Stimulated activated CD8-positive, alpha-beta memory T cell treated with anti-CD3 and anti-CD28 coated beads, Interleukin-2, amount 100 ng/mL, for 1 hour (primary cell): ENCODE measurements around the gene CCDC85C.

Experiments
- DNase-seq, 2 donors: peaks; one replicate each; pipeline ENCODE4 v3.0.0-alpha.2; 2020; ENCODE audit warnings: low read depth in 2 of 2

Gene CCDC85C

GRCh38 chr14:99556134-99556791 lies 47.7 kb downstream of the CCDC85C start:
- DNase-seq, result no peak

DNA sequence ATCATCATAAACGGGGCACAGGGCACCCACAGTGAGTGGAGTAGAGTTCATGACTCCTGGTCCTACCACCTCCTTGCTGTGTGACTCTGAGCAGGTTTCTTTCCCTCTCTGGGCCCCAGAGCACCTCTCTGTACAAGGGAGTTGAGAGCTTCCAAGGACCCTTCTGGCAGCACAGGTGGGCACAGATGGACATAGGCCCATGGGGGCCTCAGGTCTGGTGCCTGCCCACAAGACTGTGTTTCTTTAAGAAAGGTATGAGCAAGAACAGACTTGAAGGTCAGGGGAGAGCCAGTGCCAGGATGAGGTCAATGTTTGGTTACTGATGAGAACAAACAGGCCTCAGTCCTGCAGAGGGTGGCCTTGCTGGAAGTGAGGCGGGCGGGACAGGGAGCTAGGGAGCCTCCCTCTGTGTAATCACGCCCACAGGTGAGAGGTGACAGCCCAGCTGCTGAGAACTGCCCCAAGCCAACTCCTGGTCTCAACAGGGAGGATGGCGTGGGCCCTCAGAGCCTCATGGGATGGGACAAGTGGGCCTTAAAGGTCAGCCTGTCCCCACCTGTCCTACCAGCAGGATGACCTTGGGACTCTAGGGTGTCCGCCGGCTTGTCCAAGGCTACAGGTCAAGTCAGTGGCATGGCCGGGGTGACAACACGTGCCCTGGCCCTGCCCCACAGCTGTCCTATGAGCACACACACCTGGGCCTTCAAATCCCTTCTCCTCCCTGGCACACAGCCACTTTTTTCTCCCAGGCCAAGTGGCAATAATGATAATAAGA lies 49.1 kb downstream of the CCDC85C start:
- no peak for DNase-seq

- DNase-seq, result no peak
Measured at GRCh38 chr14:99554184-99554583, 49.8 kb downstream of the CCDC85C start.

DNA sequence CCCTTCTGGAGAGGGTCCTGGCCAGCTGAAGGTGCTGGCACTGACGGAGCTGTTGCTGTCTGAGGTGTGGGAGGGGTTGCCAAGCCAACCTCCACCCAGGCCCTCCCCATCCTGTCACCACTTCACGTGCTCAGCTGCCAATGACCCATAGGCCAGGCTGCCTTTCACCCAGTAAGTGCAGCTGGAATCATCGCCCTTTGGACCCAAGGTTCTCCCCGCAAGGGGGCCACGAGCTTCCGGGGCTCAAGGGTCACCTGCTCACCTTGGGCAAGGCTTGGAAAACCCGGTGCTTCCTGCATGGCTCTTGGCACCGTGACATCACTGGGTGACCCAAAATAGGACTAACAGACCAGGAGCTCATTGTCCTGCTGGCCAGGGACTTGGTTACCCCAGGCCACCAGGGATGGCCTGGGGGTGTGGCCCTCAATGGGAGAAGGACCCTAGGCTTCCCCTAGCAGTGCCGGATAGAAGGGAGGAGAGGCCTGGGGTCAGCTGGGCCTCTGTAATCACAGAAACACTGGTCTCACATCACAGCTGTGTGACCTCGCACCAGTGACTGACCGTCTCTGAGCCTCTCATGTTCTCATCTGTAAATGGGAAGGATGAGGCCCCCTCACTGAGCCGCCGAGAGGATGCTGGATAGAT lies 51.3 kb downstream of the CCDC85C start:
- no peak for DNase-seq

- no peak for DNase-seq
Measured at GRCh38 chr14:99552021-99552553, 51.9 kb downstream of the CCDC85C start.

DNA sequence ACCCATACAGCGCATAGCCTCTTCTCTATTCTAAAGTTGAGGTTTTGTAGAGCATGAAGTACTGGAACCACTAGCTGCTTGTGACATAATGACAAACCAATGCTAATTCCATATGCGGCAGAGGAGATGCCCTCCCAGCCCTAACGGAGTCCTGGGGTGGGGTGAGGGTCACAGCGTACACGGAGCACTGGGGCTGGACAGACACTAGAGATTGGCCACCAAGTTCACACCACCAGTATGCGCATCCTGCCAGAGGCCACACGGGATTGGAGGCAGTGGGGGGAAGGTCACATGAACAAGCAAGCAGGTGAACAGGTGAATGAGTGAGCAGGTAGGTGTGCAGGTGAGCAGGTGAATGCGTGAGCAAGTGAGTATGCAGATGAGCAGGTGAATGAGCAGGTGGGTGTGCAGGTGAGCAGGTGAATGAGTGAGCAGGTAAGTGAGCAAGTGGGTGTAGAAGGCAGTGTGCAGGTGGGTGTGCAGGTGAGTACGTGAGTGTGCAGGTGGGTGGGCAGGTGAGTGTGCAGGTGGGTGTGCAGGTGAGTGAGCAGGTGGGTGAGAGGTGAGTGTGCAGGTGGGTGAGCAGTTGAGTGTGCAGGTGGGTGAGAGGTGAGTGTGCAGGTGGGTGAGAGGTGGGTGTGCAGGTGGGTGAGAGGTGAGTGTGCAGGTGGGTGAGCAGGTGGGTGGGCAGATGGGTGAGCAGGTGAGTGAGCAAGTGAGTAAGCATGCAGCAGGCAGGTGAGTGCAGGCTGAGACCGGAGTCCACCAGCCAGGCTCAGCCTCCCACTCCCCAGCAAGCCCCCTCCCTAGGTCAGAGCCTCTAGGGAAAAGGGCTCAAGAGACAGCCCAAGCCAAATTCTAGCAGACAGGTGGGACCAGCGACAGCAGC lies 52.7 kb downstream of the CCDC85C start:
- no peak for DNase-seq

DNA sequence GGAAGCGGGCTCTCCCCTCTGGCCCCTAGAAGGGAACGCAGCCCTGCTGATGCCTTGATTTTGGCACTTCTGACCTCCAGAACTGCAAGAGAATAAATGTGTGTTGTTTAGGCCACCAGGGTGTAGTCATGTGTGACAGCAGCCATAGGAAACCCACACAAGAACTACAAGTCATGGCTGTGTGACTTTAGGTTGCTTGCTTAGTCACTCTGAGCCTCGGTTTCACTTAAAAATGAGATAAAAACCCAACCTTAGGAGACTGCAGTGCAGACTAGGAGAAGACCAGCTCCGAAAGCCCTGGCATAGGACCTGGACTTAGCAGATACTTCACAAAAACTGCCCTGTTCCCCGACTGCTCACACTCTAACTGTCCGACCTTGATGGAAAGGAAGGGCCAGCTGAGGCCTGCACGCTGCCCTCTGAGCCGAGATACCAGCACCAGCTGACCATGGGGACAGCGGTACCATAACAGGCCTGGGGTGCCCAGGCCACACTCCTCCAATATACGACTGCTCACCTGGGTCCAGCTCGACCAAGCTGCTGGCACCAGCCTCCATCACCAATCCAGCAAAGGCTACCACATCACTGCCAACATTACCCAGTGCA lies 53.5 kb downstream of the CCDC85C start:
- no peak for DNase-seq

- no peak for DNase-seq
Measured at GRCh38 chr14:99549684-99550083, 54.3 kb downstream of the CCDC85C start.

GRCh38 chr14:99548871-99549515 lies 55.0 kb downstream of the CCDC85C start:
- DNase-seq, result no peak

DNA sequence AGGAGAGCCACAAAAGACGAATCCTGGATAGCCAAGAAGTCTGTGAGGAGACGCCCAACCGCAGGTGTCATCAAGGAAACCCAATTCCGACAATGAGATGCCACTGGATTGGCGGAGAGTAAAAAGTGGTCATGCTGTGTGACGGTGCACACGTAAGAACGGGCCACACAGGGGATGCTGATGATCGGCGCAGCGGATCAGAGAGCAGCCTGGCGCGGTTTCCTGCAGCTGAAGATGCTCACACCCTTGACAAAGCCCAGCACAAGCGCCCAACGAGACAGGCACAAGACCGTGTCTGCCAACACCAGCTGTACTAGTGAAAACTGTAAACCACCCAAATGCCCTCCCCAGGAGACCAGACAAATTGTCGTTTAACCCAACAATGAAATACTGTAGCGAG lies 55.8 kb downstream of the CCDC85C start:
- DNase-seq, result no peak

DNA sequence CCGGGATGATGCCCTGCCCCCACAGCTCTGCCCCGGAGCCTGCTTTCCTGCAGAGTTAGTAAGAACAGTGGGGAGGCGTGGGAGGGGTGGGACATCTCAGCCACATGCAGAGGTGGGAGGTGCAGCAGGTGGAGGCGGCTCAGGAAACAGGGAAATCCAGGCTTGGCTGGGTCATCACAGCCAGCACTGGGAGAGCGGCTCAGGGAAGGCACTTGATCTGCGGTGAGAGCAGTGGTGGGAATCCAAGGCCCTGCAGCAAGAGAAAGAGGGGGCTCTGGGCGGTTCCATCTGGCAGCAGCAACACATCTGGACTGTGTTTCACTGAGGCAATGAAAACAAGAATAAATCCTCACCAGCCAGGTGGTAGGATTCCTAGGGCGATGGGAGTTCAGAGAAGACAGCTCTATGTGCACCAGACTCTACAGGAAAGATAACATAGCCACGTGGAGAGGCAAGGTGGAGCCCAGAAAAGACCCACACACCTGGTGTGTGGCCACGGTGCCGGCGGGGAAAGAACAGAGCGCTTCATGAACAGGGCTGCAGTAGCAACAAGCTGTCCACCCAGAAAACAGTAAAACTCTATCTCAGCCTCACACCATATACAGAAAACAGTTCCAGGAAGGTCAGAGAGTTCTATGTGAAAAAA lies 57.6 kb downstream of the CCDC85C start:
- no peak for DNase-seq

DNA sequence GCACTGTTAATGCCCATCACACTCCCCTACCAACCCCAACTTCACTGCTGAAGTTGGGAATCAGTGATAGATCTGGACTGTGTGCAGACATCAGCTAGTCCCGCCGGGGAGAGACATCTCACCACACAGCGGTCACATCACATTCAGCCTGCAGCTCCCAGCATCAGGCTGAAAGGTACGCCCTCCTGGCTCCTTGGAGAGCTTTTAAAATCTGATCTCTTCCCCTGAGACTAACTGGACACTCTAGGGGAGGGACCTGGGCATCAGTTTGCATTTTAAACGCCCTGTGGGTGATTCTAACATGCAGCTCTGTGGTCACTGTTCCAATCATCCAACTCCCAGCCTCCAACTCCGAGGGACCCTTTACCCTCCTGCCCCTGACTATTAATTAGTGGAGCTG lies 58.4 kb downstream of the CCDC85C start:
- no peak for DNase-seq

GRCh38 chr14:99544991-99545390 lies 59.0 kb downstream of the CCDC85C start:
- no peak for DNase-seq

DNA sequence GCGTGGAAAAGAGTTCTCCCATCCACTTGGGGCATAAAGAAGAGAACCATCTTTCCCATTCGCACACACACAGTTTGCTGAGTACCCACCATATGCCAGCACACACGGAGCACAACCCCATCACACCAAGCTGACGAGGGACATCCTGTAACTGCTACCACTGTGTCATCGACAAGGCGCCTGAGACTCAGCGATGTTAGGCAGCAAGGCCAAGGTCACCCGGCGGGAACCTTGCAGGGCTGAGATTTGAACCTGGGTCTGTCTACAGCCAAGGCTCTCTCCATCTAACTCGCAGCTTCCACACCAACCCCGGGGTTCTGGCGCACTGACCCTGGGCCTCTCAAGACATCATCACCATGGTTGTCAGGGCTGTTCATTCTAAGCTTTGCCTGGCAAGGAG lies 60.0 kb downstream of the CCDC85C start:
- no peak for DNase-seq

- no peak for DNase-seq
Measured at GRCh38 chr14:99543370-99543769, 60.6 kb downstream of the CCDC85C start.

- DNase-seq, result no peak
Measured at GRCh38 chr14:99542566-99542965, 61.4 kb downstream of the CCDC85C start.

DNA sequence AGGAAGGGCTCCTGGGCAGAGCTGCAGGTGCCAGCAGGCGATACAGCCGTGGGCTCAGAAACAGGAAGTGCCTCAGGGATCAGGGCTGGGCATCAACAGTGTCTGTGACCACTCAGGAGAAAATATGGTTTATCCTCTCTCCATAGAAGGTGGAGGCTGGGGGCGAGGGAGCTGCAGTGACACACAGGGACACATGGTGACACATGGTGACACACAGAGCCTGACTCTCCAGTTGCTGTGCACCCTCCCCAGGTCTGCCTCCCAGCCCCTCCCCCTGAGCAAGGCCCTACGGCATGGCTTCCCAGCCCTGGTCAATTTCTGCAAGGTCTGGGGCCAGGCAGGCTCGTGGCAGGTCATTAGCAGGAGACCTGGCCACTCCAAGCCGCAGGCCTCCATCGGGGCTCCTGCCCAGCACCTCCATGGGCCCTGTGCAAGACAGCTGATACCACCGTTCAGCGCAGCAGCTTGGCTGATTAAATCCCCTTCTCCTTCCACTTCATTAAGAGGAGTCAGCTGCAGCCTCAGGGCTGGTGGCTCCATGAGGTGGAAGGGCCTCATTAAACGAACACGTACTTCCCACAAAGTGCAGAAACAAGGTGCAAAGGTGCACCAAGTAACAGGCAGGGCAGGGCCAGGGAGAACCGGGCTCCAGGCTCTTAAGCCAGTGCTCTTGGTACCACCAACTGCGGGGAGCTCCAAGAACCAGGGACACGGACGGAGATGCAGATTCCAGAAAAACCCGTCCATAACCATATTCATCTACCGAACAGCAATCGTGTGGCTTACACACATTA lies 62.1 kb downstream of the CCDC85C start:
- DNase-seq, result no peak

DNA sequence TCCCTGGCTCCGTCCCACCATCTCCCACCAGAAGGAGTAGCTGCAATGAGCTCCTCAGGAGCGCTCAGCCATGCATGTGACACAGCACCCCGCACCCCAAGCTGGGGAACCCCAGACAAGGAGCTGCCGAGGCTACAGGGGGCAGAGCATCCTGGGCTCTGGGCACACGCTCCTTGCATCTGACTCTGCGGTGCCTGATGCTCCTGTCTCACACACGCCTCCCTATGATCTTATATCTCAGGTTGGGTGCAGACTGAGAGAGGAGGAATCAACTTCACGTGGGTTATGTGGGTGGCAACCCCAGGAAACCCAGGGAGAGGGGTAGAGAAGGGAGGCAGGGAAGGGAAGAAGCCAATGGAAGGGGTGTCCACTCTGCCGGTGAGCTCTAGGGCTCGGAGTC lies 62.8 kb downstream of the CCDC85C start:
- DNase-seq, result no peak
